ENCODE data around the gene KCNH4.
"Not testable (repeated sequence)": the region's sequence is repeated elsewhere in the genome, so short reads cannot be mapped to it uniquely, and the experiment has no call there.

Gene KCNH4

GRCh38 chr17:42178817-42179216, 2.1 kb downstream of the KCNH4 start:
- no peak for DNase-seq (ENCODE audit: low spot score)

DNA sequence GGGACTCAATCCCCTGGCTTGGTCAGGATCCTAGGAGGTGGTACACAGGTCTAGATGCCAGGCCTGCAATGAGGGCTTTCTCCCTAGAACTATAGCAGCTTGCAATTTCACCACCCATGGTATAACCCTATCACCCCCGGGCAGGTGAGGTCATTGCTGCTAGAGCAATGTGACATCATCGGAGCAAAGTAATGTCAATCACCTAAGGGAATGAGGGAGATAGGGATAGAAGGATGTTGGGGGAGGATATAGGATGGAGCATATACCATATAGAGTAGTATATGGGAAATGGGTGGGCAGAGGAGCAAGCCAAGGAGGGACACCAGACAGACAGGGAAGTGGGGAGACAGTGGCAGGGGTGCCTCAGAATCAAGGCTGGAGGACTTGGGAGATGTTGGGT, 3.3 kb downstream of the KCNH4 start:
- no peak for DNase-seq (ENCODE audit: low spot score)

DNA sequence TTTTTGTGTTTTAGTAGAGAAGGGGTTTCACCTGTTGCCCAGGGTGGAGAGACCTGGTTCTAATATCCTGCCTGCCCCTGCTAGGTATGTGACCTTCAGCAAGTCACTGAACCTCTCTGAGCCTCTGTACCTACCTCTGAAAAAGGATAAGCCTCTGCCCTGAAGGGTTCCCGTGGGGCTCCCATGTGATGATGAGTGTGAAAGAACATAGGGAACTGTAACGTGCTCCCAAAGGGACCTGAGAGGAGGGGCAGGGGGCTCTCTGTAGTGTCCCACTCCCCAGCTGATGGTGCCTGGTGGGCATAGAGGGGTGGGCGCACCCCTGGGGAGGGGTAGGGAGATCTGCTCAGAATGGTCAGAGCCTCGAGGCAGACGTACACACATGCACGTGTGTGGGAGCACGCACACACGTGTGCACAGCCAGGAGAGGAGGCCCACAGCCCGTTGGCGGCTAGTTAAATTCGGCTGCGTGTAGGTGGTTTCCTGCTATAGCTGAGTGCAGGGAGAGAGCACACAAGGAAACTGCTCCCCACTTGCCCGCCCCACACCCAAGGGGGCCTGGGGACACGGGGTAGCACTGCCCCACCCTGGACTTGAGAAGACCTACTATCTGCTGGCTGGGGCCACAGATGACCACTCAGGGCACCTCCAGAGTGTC, 6.7 kb downstream of the KCNH4 start:
- no peak for DNase-seq (ENCODE audit: low spot score)

GRCh38 chr17:42171831-42172230, 9.1 kb downstream of the KCNH4 start:
- no peak for DNase-seq (ENCODE audit: low spot score)

GRCh38 chr17:42169351-42169750, 11.6 kb downstream of the KCNH4 start:
- DNase-seq (ENCODE audit: low spot score), result no peak

- no peak for DNase-seq (ENCODE audit: low spot score)
These were observed 13.1 kb downstream of the KCNH4 start for GRCh38 chr17:42167807-42168206.

DNA sequence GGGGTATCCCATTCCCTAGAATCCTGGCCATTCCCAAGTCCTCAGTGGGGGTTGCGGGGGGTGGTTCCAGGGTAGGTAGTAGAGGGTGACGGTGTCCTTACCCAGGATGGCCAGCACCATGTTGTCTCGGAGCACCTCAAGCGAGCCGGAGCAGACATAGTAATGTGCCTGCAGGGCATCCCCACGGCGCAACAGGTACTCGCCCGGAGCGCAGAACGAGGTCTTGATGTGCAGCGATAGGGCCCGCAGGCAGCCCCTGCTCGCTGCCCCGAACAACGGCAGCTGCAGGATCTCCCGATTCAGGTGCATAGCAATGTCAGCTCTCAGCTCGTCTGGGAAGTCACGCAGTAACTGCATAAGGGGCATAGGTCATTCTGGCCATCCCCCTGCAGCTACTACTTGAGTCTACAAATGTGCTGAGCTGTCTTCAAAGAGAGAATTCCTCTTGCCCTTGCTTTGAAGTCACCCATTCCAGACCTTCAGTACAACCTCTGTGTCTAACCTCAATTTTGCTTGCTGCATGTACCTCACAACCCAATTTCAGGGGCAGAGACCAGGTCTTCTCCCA, 14.7 kb downstream of the KCNH4 start:
- DNase-seq (ENCODE audit: low spot score), result no peak

- no peak for DNase-seq (ENCODE audit: low spot score)
These were observed 15.2 kb downstream of the KCNH4 start for GRCh38 chr17:42165751-42166150.

GRCh38 chr17:42163696-42164407, 17.1 kb downstream of the KCNH4 start:
- DNase-seq (ENCODE audit: low spot score), result no peak

DNA sequence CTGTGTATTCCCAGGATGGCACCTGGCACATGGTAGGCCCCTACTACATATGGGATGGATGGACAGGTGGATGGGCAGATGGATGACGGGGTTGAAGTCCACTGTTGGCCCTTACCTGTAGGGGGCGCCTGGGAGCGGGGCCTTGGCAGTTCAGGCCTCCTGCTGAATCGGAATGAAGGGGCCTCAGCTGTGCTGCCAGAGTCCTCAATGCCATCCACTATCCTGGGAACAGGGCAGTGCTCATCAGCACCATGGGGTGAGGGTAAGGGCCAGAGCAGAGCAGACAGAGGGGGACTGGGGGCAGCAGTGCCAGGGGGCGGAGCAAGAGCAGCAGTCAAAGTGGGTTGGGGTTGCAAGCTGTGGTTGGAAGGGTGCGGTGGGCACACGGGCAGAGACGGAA, 17.8 kb downstream of the KCNH4 start:
- DNase-seq (ENCODE audit: low spot score), result peak; percentile 47

- no peak for DNase-seq (ENCODE audit: low spot score)
These were observed 20.4 kb downstream of the KCNH4 start for GRCh38 chr17:42160531-42160910.

GRCh38 chr17:42159796-42160530, 21.0 kb downstream of the KCNH4 start:
- DNase-seq (ENCODE audit: low spot score), result no peak

- DNase-seq (ENCODE audit: low spot score), result no peak
These were observed 25.3 kb downstream of the KCNH4 start for GRCh38 chr17:42155614-42156045.

- no peak for DNase-seq (ENCODE audit: low spot score)
These were observed 26.8 kb downstream of the KCNH4 start for GRCh38 chr17:42153919-42154742.

GRCh38 chr17:42146911-42147607, 33.9 kb downstream of the KCNH4 start:
- DNase-seq (ENCODE audit: low spot score), result no peak

DNA sequence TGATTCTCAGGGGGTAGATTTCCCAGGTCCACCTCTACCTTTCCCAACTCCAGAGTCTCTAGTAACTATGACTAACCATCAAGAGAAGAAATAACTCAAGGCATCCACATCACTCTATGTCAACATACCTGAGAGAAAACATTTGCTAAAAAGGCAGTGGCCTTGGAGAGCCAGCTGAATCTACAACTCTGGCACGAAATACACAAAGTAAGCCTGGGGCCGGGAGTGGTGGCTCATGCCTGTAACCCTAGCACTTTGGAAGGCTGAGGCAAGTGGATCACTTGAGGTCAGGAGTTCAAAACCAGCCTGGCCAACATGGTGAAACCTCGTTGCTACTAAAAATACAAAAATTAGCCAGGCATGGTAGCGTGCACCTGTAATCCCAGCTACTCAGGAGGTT, 37.8 kb downstream of the KCNH4 start:
- DNase-seq (ENCODE audit: low spot score), result not testable (repeated sequence)

- DNase-seq (ENCODE audit: low spot score), result no peak
These were observed 38.5 kb downstream of the KCNH4 start for GRCh38 chr17:42142371-42142896.

GRCh38 chr17:42141382-42141781, 39.6 kb downstream of the KCNH4 start:
- no peak for DNase-seq (ENCODE audit: low spot score)

GRCh38 chr17:42140690-42141089, 40.3 kb downstream of the KCNH4 start:
- DNase-seq (ENCODE audit: low spot score), result not testable (repeated sequence)

- DNase-seq (ENCODE audit: low spot score), result no peak
These were observed 42.0 kb downstream of the KCNH4 start for GRCh38 chr17:42138749-42139492.
